ENCODE measurements around the gene APBB2.

The APBB2 gene

GRCh38 chr4:40865696-40866095, 348.6 kb downstream of the APBB2 start:
- no peak for TF ChIP-seq CTCF (IDR thresholded peaks at IDR 0.05; ENCODE audit: poor library complexity, severe bottlenecking)
- Histone ChIP-seq H3K4me3 (ENCODE audit: severe bottlenecking) (no peak overlapping the region), H3K27ac (ENCODE audit: poor library complexity, severe bottlenecking) (no peak overlapping the region), H3K36me3 (ENCODE audit: low read depth) (peaks cover 29% of the 10 kb centered on the region), H3K4me1 (ENCODE audit: insufficient read depth, poor library complexity, severe bottlenecking) (no peaks in the 10 kb centered on the region), H3K9me3 (ENCODE audit: severe bottlenecking) (no peaks in the 10 kb centered on the region), H3K27me3 (ENCODE audit: insufficient read depth, poor library complexity, severe bottlenecking) (no peaks in the 10 kb centered on the region)
- DNase-seq (ENCODE audit: low spot score), result no peak
- no peak for ATAC-seq (ENCODE audit: low read depth)

GRCh38 chr4:40864531-40864930, 349.8 kb downstream of the APBB2 start:
- no peak overlapping the region for H3K27ac ChIP-seq (ENCODE audit: poor library complexity, severe bottlenecking)
- H3K4me1 ChIP-seq (ENCODE audit: insufficient read depth, poor library complexity, severe bottlenecking), result no peaks in the 10 kb centered on the region
- no peak overlapping the region for H3K4me3 ChIP-seq (ENCODE audit: severe bottlenecking)
- H3K9me3 ChIP-seq (ENCODE audit: severe bottlenecking), result no peaks in the 10 kb centered on the region
- peaks cover 25% of the 10 kb centered on the region for H3K36me3 ChIP-seq (ENCODE audit: low read depth)
- TF ChIP-seq CTCF (IDR thresholded peaks at IDR 0.05; ENCODE audit: poor library complexity, severe bottlenecking), result no peak
- DNase-seq (ENCODE audit: low spot score) (no peak), ATAC-seq (ENCODE audit: low read depth) (no peak)
- no peaks in the 10 kb centered on the region for H3K27me3 ChIP-seq (ENCODE audit: insufficient read depth, poor library complexity, severe bottlenecking)

- Histone ChIP-seq H3K36me3 (ENCODE audit: low read depth) (peaks cover 3% of the 10 kb centered on the region; the same call in 1 of the 2 replicates), H3K4me1 (ENCODE audit: insufficient read depth, poor library complexity, severe bottlenecking) (no peaks in the 10 kb centered on the region), H3K27me3 (ENCODE audit: insufficient read depth, poor library complexity, severe bottlenecking) (no peaks in the 10 kb centered on the region), H3K4me3 (ENCODE audit: severe bottlenecking) (no peak overlapping the region), H3K9me3 (ENCODE audit: severe bottlenecking) (no peaks in the 10 kb centered on the region), H3K27ac (ENCODE audit: poor library complexity, severe bottlenecking) (no peak overlapping the region)
- no peak for TF ChIP-seq CTCF (IDR thresholded peaks at IDR 0.05; ENCODE audit: poor library complexity, severe bottlenecking)
- ATAC-seq (ENCODE audit: low read depth) (no peak), DNase-seq (ENCODE audit: low spot score) (no peak)
These were observed 355.4 kb downstream of the APBB2 start for GRCh38 chr4:40858962-40859361.

GRCh38 chr4:40857956-40858355, 356.4 kb downstream of the APBB2 start:
- Histone ChIP-seq H3K4me3 (ENCODE audit: severe bottlenecking) (no peak overlapping the region), H3K4me1 (ENCODE audit: insufficient read depth, poor library complexity, severe bottlenecking) (no peaks in the 10 kb centered on the region), H3K36me3 (ENCODE audit: low read depth) (peaks cover 3% of the 10 kb centered on the region; the same call in 1 of the 2 replicates), H3K27ac (ENCODE audit: poor library complexity, severe bottlenecking) (no peak overlapping the region), H3K27me3 (ENCODE audit: insufficient read depth, poor library complexity, severe bottlenecking) (no peaks in the 10 kb centered on the region), H3K9me3 (ENCODE audit: severe bottlenecking) (no peaks in the 10 kb centered on the region)
- TF ChIP-seq CTCF (IDR thresholded peaks at IDR 0.05; ENCODE audit: poor library complexity, severe bottlenecking), result no peak
- DNase-seq (ENCODE audit: low spot score), result no peak
- no peak for ATAC-seq (ENCODE audit: low read depth)

- ATAC-seq (ENCODE audit: low read depth), result peak; percentile 92
These were observed 357.4 kb downstream of the APBB2 start for GRCh38 chr4:40856840-40857362.

More at GRCh38 chr4:40856840-40857362, 357.4 kb downstream of the APBB2 start:
- no peaks in the 10 kb centered on the region for H3K9me3 ChIP-seq (ENCODE audit: severe bottlenecking)
- TF ChIP-seq CTCF (IDR thresholded peaks at IDR 0.05; ENCODE audit: poor library complexity, severe bottlenecking), result no peak
- no peaks in the 10 kb centered on the region for H3K4me1 ChIP-seq (ENCODE audit: insufficient read depth, poor library complexity, severe bottlenecking)
- peak overlapping the region; percentile 8 for H3K4me3 ChIP-seq (ENCODE audit: severe bottlenecking)
- H3K36me3 ChIP-seq (ENCODE audit: low read depth), result peaks cover 3% of the 10 kb centered on the region; the same call in 1 of the 2 replicates
- no peak overlapping the region for H3K27ac ChIP-seq (ENCODE audit: poor library complexity, severe bottlenecking)
- DNase-seq (ENCODE audit: low spot score), result no peak
- no peaks in the 10 kb centered on the region for H3K27me3 ChIP-seq (ENCODE audit: insufficient read depth, poor library complexity, severe bottlenecking)

Data from RWPE2 (cell line).